ENCODE data around the gene BOC. TPM values are rescaled to one million over a fixed set of nuclear protein-coding genes. Genes with fewer than 3 reads are reported as not detected.

The BOC gene
- total and polyA plus RNA-seq, 2 of the 13 experiments (the other 11 are each of a cell fraction or from before 2014, with no cell fraction given): 0.04 TPM; not detected in 1

GRCh38 chr3:113223475-113224281 is 12.3 kb downstream of the BOC start (continued):
- no peak for TF ChIP-seq RERE (CRISPR knock-in tag; IDR thresholded peaks at IDR 0.05; ENCODE audit: low read depth)
- no peak for TF ChIP-seq GATA4 (IDR thresholded peaks at IDR 0.05; ENCODE audit: borderline replicate concordance, low read depth)
- no peak for TF ChIP-seq NFIC (IDR thresholded peaks at IDR 0.05; ENCODE audit: low read length)
- no peak for TF ChIP-seq ZNF331 (CRISPR knock-in tag; IDR thresholded peaks at IDR 0.05)
- TF ChIP-seq KDM5A (IDR thresholded peaks at IDR 0.05; ENCODE audit: borderline replicate concordance, low read length): no peak
- no peak for TF ChIP-seq PRDM4 (CRISPR knock-in tag; IDR thresholded peaks at IDR 0.05; ENCODE audit: borderline replicate concordance)
- TF ChIP-seq ELK4 (CRISPR knock-in tag; IDR thresholded peaks at IDR 0.05; ENCODE audit: borderline replicate concordance): no peak
- no peak for TF ChIP-seq TBX3 (IDR thresholded peaks at IDR 0.05; ENCODE audit: borderline replicate concordance)

Data from HepG2 (cell line).